IMR-90 (cell line): Measurements from ENCODE around the gene CCDC28B. TPM values are rescaled to one million over a fixed set of nuclear protein-coding genes. Genes with fewer than 3 reads are reported as not detected.

ENCODE experiments used
- ATAC-seq: fragments of 200-7000 bp; cut with Tn5 transposase; 2 replicates; pipeline ENCODE4 v1.9.1; 2020; ENCODE audit warnings: low read depth, mild to moderate bottlenecking, moderate library complexity
- BruUV-seq: library from RNA; stranded (reverse); fragments of 400-500 nt; replicated peaks from 2 replicates; lab custom pipeline; 2021; lab: Mats Ljungman, UMichigan
- CTCF ChIA-PET: fragments of 300-600 bp; formaldehyde crosslinking; extraction: SDS; loops from one replicate; lab custom pipeline; 2021; ENCODE audit warnings: antibody characterized with exemption; lab: Yijun Ruan, JAX
- POLR2A ChIA-PET: fragments of 300-600 bp; sonication (Branson Sonifier 250); formaldehyde crosslinking; loops from one replicate; lab custom pipeline; 2022; ENCODE audit warnings: antibody characterized with exemption; ENCODE audit not compliant: unreplicated experiment; lab: Charles Lee
- DNase-seq: peaks from one replicate; pipeline ENCODE4 v3.0.0; 2013
- H2AFZ ChIP-seq: replicated peaks from 2 replicates; pipeline ENCODE3; 2013; ENCODE audit warnings: low read length, mild to moderate bottlenecking; ENCODE audit not compliant: poor library complexity
- H2AK5ac ChIP-seq: 2 replicates; pipeline ENCODE4 v1.6.1; 2013; ENCODE audit warnings: low read depth, low read length, inconsistent platforms
- H2AK9ac ChIP-seq: replicated peaks from 2 replicates; pipeline ENCODE3; 2013; ENCODE audit warnings: mild to moderate bottlenecking, low read depth, low read length, moderate library complexity; ENCODE audit not compliant: poor library complexity
- H2BK120ac ChIP-seq: 2 replicates; pipeline ENCODE4 v1.6.1; 2013; ENCODE audit warnings: low read depth, low read length, inconsistent platforms
- H2BK15ac ChIP-seq: 3 replicates; pipeline ENCODE4 v1.6.1; 2013; ENCODE audit warnings: low read depth, low read length, inconsistent platforms
- H2BK20ac ChIP-seq: 2 replicates; pipeline ENCODE4 v1.6.1; 2013; ENCODE audit warnings: low read depth, mild to moderate bottlenecking, inconsistent platforms, low read length, moderate library complexity
- H2BK5ac ChIP-seq: 2 replicates; pipeline ENCODE4 v1.6.1; 2013; ENCODE audit warnings: mild to moderate bottlenecking, low read depth, low read length, inconsistent platforms; ENCODE audit not compliant: poor library complexity, severe bottlenecking
- H3K14ac ChIP-seq: replicated peaks from 2 replicates; pipeline ENCODE4 v1.6.1; 2013; ENCODE audit warnings: low read depth, low read length, inconsistent platforms
- H3K18ac ChIP-seq: 2 replicates; pipeline ENCODE4 v1.6.1; 2013; ENCODE audit warnings: low read depth, low read length, control low read depth
- H3K23ac ChIP-seq: 2 replicates; pipeline ENCODE4 v1.6.1; 2013; ENCODE audit warnings: low read depth, low read length, inconsistent platforms
- H3K27ac ChIP-seq: 2 replicates; pipeline ENCODE4 v1.5.1; 2013; ENCODE audit warnings: mild to moderate bottlenecking, control low read depth, low read length; ENCODE audit not compliant: insufficient read depth
- H3K27me3 ChIP-seq: 2 replicates; pipeline ENCODE4 v1.6.1; 2013; ENCODE audit warnings: low read length; ENCODE audit not compliant: control insufficient read depth, insufficient read depth
- H3K36me3 ChIP-seq: 2 replicates; pipeline ENCODE4 v1.6.1; 2013; ENCODE audit warnings: low read length, mixed read lengths; ENCODE audit not compliant: control insufficient read depth, insufficient read depth
- H3K4ac ChIP-seq: 2 replicates; pipeline ENCODE4 v1.6.1; 2013; ENCODE audit warnings: low read depth, low read length, inconsistent platforms
- H3K4me1 ChIP-seq: 2 replicates; pipeline ENCODE4 v1.6.1; 2013; ENCODE audit warnings: low read length, mixed read lengths; ENCODE audit not compliant: control insufficient read depth, insufficient read depth
- H3K4me2 ChIP-seq: 2 replicates; pipeline ENCODE4 v1.6.1; 2013; ENCODE audit warnings: low read depth, mild to moderate bottlenecking, control low read depth, low read length, moderate library complexity
- H3K4me3 ChIP-seq: 2 replicates; pipeline ENCODE4 v1.5.1; 2013; ENCODE audit warnings: low read depth, mild to moderate bottlenecking, control low read depth, low read length, moderate library complexity; ENCODE audit not compliant: insufficient read depth
- H3K56ac ChIP-seq: 2 replicates; pipeline ENCODE4 v1.6.1; 2013; ENCODE audit warnings: low read length, inconsistent platforms; ENCODE audit not compliant: insufficient read depth; ENCODE audit errors: extremely low read depth
- H3K79me1 ChIP-seq, 2 experiments: 2 replicates each; pipeline ENCODE4 v1.6.1; 2013; ENCODE audit warnings: low read length in 2 of 2, inconsistent platforms in 1 of 2, low read depth in 1 of 2
- H3K9ac ChIP-seq: 2 replicates; pipeline ENCODE4 v1.6.1; 2013; ENCODE audit warnings: low read depth, low read length, control low read depth
- H3K9me1 ChIP-seq: 2 replicates; pipeline ENCODE4 v1.6.1; 2013; ENCODE audit warnings: low read length, inconsistent platforms; ENCODE audit not compliant: insufficient read depth
- H3K9me3 ChIP-seq: 2 replicates; pipeline ENCODE4 v1.6.1; 2013; ENCODE audit warnings: low read length; ENCODE audit not compliant: control insufficient read depth, insufficient read depth
- H4K20me1 ChIP-seq: 2 replicates; pipeline ENCODE4 v1.6.1; 2013; ENCODE audit warnings: low read length, inconsistent platforms; ENCODE audit not compliant: insufficient read depth
- H4K5ac ChIP-seq: 2 replicates; pipeline ENCODE4 v1.6.1; 2013; ENCODE audit warnings: mild to moderate bottlenecking, low read depth, low read length, control low read depth
- H4K8ac ChIP-seq, 2 experiments: 2 replicates each; pipeline ENCODE4 v1.6.1; 2013; ENCODE audit warnings: low read depth in 2 of 2, low read length in 2 of 2, control low read depth in 1 of 2, inconsistent platforms in 1 of 2
- H4K91ac ChIP-seq: 2 replicates; pipeline ENCODE4 v1.6.1; 2013; ENCODE audit warnings: low read depth, low read length, inconsistent platforms; ENCODE audit not compliant: insufficient read depth
- BHLHE40 ChIP-seq: fragments of 150-350 bp; IDR thresholded peaks from 2 replicates; pipeline ENCODE4 v1.6.1; 2016; ENCODE audit warnings: mild to moderate bottlenecking, low read depth, low read length
- CEBPB ChIP-seq: IDR thresholded peaks from 2 replicates; pipeline ENCODE4 v1.6.1; 2012; ENCODE audit warnings: low read depth, low read length, improper control_type of control experiment
- CHD1 ChIP-seq: IDR thresholded peaks from 2 replicates; pipeline ENCODE4 v1.6.1; 2012; ENCODE audit warnings: low read depth, low read length, improper control_type of control experiment
- ELK1 ChIP-seq: fragments of 150-350 bp; IDR thresholded peaks from 2 replicates; pipeline ENCODE4 v1.6.1; 2016; ENCODE audit warnings: low read depth, mild to moderate bottlenecking, low read length, moderate library complexity, borderline replicate concordance
- FOS ChIP-seq: fragments of 150-350 bp; IDR thresholded peaks from 2 replicates; pipeline ENCODE4 v1.6.1; 2016; ENCODE audit warnings: low read depth, low read length
- MAFK ChIP-seq: IDR thresholded peaks from 2 replicates; pipeline ENCODE4 v1.6.1; 2012; ENCODE audit warnings: low read depth, low read length, improper control_type of control experiment
- MAZ ChIP-seq: IDR thresholded peaks from 2 replicates; pipeline ENCODE4 v1.6.1; 2012; ENCODE audit warnings: low read depth, mild to moderate bottlenecking, low read length, improper control_type of control experiment, moderate library complexity, borderline replicate concordance
- NFE2L2 ChIP-seq: fragments of 150-350 bp; IDR thresholded peaks from 2 replicates; pipeline ENCODE4 v1.6.1; 2016; ENCODE audit warnings: low read depth, mild to moderate bottlenecking, low read length
- POLR2A ChIP-seq: IDR thresholded peaks from 2 replicates; pipeline ENCODE4 v1.6.1; 2012; ENCODE audit warnings: mild to moderate bottlenecking, low read depth, low read length
- RAD21 ChIP-seq: IDR thresholded peaks from 2 replicates; pipeline ENCODE4 v1.6.1; 2012; ENCODE audit warnings: low read length, improper control_type of control experiment
- RCOR1 ChIP-seq: IDR thresholded peaks from 2 replicates; pipeline ENCODE4 v1.6.1; 2012; ENCODE audit warnings: mild to moderate bottlenecking, low read length, improper control_type of control experiment; ENCODE audit not compliant: insufficient replicate concordance
- RFX5 ChIP-seq: IDR thresholded peaks from 2 replicates; pipeline ENCODE4 v1.8.0; 2012; ENCODE audit warnings: low read depth, mild to moderate bottlenecking, low read length, moderate library complexity
- SMC3 ChIP-seq: fragments of 150-350 bp; IDR thresholded peaks from 2 replicates; pipeline ENCODE4 v1.6.1; 2016; ENCODE audit warnings: low read depth, mild to moderate bottlenecking, antibody characterized with exemption, low read length, moderate library complexity
- WGBS, 2 experiments: methylation state at CpG; one replicate each; pipeline versions ENCODE4 v1.1.5 to v1.1.7; 2013; ENCODE audit warnings: missing lambda C conversion rate in 2 of 2; ENCODE audit not compliant: insufficient read length in 1 of 2; ENCODE audit errors: extremely low coverage in 2 of 2; 5-methylcytosine and 5-hydroxymethylcytosine counted together
- dilution Hi-C: fragments of 300-500 bp; cut with HindIII; formaldehyde crosslinking; loops from one replicate; pipeline ENCODE4 v1.14.3; 2018; ENCODE audit warnings: low sequenced_read_pairs; ENCODE audit not compliant: unreplicated experiment
- in situ Hi-C: fragments of 300-500 bp; cut with MboI; formaldehyde crosslinking; loops from 3 replicates; pipeline ENCODE4 v1.14.3; 2019; ENCODE audit warnings: low sequenced_read_pairs, inconsistent platforms, mixed read lengths
- intact Hi-C: fragments of 100-400 bp; cut with micrococcal nuclease; formaldehyde crosslinking; loops from 2 replicates; pipeline ENCODE4 v1.10.0; 2022
- polyA plus RNA-seq, 3 experiments: library from polyadenylated mRNA; depleted of rRNA; stranded (reverse); fragments of >200 nt; gene quantifications; 2 replicates each; pipeline ENCODE4 v1.2.3, GENCODE V29; 2012; ENCODE audit warnings: low replicate concordance in 1 of 3
- total RNA-seq: library from RNA; depleted of rRNA; stranded (reverse); fragments of >200 nt; gene quantifications from 2 replicates; pipeline ENCODE4 v1.2.3, GENCODE V29; 2012
- TF ChIP-seq, protein P1 (sequence below): conservative IDR thresholded peaks from 2 replicates; pipeline ENCODE4 v1.5.1; 2012; ENCODE audit warnings: mild to moderate bottlenecking, low read depth, low read length, improper control_type of control experiment
- TF ChIP-seq, protein P2 (sequence below): fragments of 150-350 bp; IDR thresholded peaks from 2 replicates; pipeline ENCODE4 v1.6.1; 2017; ENCODE audit warnings: mild to moderate bottlenecking, antibody characterized with exemption, low read length, low read depth

The CCDC28B gene
- total and polyA plus RNA-seq, 2 of the 4 experiments (the other 2 are of a cell fraction) = 17.2 to 18.4 TPM

DNA sequence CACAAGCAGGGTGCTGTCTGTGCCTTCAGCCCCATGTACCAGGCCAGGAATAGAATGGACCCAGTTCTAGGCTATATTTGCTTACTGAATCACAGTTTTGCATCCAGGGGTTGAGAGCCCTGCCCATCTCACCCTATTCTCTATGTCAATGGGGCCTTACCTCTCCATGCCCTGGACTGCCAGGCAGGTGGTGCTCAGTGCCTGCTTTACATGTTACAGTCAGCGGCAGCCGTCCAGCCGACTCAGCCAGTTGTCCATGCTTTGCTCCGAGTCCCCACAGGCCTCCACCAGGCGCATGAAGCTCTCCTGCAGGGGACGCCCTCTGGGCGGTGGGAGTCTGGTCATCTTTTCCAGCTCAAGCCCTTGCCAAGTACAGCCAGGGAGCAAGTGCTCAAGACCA, 34.4 kb downstream of the CCDC28B start:
- POLR2A ChIA-PET = no interaction called here

More for the DNA sequence above, 34.4 kb downstream of the CCDC28B start:
- Histone ChIP-seq H4K8ac (peak overlapping the region; percentile 22 to 52; a peak in 2 of 4 replicates), H3K27me3 (no peaks in the 10 kb centered on the region), H3K36me3 (peaks cover 19% of the 10 kb centered on the region), H4K91ac (peak overlapping the region; percentile 77), H3K4me2 (no peak overlapping the region), H2AFZ (peak overlapping the region; percentile 48), H2AK9ac (peak overlapping the region; percentile 29), H4K5ac (peak overlapping the region; percentile 38; the same call in 1 of the 2 replicates), H3K27ac (peak overlapping the region; percentile 88), H3K18ac (peak overlapping the region; percentile 34; the same call in 1 of the 2 replicates), H4K20me1 (no peaks in the 10 kb centered on the region), H2BK15ac (peak overlapping the region; percentile 59), H3K79me1 (peaks cover 0 to 15% of the 10 kb centered on the region in 2 experiments; a peak in 2 of 4 replicates), H2AK5ac (peak overlapping the region; percentile 87), H2BK20ac (peak overlapping the region; percentile 83), H3K14ac (peak overlapping the region; percentile 37), H3K9me1 (peaks cover 13% of the 10 kb centered on the region), H2BK5ac (peak overlapping the region; percentile 38), H3K4me3 (no peak overlapping the region), H2BK120ac (peak overlapping the region; percentile 69), H3K4me1 (peaks cover 12% of the 10 kb centered on the region), H3K9me3 (no peaks in the 10 kb centered on the region), H3K9ac (no peak overlapping the region), H3K56ac (no peak overlapping the region), H3K23ac (no peak overlapping the region), H3K4ac (peak overlapping the region; percentile 64)
- in situ Hi-C loops = no loop called here
- TF ChIP-seq MAZ = no peak
- TF ChIP-seq POLR2A = no peak
- no peak for TF ChIP-seq CHD1
- TF ChIP-seq BHLHE40 = no peak
- TF ChIP-seq RFX5 = no peak
- TF ChIP-seq RCOR1 = no peak
- TF ChIP-seq ELK1 = no peak
- no peak for TF ChIP-seq SMC3
- no peak for TF ChIP-seq NFE2L2
- TF ChIP-seq FOS = no peak
- no peak for TF ChIP-seq MAFK
- no peak for TF ChIP-seq RAD21
- TF ChIP-seq, protein P1, sequence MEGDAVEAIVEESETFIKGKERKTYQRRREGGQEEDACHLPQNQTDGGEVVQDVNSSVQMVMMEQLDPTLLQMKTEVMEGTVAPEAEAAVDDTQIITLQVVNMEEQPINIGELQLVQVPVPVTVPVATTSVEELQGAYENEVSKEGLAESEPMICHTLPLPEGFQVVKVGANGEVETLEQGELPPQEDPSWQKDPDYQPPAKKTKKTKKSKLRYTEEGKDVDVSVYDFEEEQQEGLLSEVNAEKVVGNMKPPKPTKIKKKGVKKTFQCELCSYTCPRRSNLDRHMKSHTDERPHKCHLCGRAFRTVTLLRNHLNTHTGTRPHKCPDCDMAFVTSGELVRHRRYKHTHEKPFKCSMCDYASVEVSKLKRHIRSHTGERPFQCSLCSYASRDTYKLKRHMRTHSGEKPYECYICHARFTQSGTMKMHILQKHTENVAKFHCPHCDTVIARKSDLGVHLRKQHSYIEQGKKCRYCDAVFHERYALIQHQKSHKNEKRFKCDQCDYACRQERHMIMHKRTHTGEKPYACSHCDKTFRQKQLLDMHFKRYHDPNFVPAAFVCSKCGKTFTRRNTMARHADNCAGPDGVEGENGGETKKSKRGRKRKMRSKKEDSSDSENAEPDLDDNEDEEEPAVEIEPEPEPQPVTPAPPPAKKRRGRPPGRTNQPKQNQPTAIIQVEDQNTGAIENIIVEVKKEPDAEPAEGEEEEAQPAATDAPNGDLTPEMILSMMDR = no peak
- TF ChIP-seq, protein P2, sequence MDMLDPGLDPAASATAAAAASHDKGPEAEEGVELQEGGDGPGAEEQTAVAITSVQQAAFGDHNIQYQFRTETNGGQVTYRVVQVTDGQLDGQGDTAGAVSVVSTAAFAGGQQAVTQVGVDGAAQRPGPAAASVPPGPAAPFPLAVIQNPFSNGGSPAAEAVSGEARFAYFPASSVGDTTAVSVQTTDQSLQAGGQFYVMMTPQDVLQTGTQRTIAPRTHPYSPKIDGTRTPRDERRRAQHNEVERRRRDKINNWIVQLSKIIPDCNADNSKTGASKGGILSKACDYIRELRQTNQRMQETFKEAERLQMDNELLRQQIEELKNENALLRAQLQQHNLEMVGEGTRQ = no peak
- TF ChIP-seq CEBPB = no peak
- no TSS peak for BruUV-seq
- dilution Hi-C loops = no loop called here
- ATAC-seq (no peak), DNase-seq (no peak)
- WGBS, 2 experiments = 90% methylated on average over 6 of the region's 7 CpGs; no CpG with 5 or more reads in 1 of the 2 experiments
- intact Hi-C loops = no loop called here
- CTCF ChIA-PET = interaction anchor here (1.0 kb wide), 1 partner anchor 81 kb away, joined by 3 read pairs; no protein-coding TSS in a partner anchor
